Ramos (cell line): ENCODE data around the gene ZMAT5.

Experiments used
- in situ Hi-C: fragments of 300-500 bp; cut with MboI; formaldehyde crosslinking; loops from one replicate; pipeline ENCODE4 v1.14.3; 2022; ENCODE audit warnings: low sequenced_read_pairs; ENCODE audit not compliant: unreplicated experiment

The ZMAT5 gene, protein sequence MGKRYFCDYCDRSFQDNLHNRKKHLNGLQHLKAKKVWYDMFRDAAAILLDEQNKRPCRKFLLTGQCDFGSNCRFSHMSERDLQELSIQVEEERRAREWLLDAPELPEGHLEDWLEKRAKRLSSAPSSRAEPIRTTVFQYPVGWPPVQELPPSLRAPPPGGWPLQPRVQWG

DNA sequence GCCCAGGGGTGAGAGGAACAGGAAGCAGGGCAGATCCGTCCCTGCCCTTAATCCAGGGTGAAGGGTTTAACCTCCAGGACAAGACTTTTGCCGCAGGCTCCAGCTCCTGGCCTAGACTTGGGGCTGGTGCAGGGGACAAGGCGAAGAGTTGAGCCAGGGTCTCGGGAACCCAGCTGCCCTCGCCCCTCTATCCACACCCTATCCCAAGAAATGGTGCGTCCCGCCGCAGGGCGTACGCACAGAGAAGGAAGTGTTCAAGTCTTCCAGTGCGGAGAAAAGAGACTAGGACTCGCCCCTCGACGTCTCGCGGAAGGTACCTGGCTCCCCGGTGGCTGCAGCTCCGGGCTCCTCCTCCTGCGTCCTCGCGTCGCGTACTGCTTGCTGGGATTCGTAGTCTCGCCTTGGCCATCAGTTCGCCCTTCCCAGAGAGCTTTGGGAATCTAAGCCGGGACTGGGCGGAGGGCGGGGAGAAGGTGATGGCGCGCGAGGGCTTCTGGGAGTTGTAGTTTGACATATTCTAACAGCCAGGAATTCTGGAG, at the start of gene ZMAT5:
Gene ZMAT5, minus strand, starts transcription at position 376 of the 539 bp plus-strand sequence. CDS start 18,463 bp downstream, outside the sequence.
- in situ Hi-C loops: no loop called here

DNA sequence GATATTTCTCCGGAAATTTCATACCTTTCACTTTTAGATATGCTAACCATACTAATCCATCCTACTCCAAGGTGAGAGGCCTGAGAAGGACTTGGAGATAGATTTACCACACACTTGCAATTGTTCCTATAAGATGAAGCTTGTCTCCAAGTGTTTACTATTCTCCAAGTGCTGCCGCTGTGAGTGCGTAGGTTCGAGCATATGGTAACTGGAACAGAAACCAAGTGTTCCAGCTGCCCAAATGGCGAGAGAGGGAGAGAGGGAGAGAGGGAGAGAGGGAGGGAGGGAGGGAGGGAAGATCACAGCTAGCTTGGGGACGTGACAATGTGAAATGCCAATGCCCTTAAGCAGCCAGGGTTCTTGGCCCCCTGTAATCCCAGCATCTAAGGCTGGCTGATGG, 49.7 kb upstream of the ZMAT5 start:
- in situ Hi-C loops: no loop called here

DNA sequence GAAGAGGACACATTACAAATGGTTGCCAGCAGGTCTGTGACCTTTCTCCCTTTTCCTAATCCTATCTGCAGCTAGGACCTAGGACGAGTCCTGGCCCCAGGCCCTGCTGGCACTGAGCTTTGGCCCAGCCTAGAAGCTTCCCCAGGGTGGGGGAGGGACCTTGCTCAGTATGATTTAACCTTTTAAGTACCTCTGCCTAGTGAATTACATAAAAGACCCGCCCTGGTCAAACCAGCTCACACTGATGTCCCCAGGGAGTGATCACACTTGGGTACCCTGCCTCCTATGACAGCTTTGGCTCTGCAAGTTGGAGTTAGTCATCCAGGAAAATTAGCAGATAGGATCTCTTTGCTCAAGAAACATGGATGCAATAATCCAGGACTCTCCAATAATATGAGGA, 49.3 kb upstream of the ZMAT5 start:
- in situ Hi-C loops: no loop called here

DNA sequence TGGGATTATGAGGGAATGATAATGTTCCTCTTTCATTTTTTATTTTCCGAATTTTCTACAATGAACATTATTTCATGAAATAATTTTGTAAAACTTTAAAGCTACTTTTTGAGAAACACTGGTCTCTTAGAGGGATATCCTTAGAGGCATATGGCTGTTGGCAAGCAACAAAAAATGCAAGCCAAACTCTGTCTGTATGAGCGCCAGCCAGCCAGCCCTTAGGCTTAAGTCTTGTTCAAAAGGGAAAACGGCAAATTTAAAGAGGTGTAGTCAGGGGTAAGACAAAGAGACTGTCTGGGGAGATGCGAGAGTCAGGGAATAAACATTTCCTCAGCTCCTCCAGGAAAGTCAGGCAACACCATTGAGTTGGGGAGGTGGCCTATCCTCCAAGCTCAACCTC, 48.8 kb upstream of the ZMAT5 start:
- in situ Hi-C loops: no loop called here

DNA sequence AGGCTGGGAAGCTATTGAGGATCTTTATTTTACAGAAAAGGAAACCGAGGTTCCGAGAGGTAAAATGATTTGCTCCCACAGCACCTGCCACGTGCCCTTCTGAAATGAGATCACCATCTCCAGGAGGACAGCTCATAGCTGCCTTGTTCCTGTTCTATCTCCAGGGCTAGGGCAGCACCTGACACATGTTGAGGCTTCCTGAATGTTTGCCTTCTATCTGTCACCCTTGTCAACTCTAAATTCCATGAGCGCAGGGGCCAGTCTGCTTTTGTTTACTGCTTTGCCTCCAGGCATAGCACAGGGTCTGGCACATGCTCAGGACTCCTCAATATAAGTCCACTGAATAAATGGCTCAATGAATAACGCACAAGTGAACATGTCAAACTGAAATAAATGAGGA, 47.2 kb upstream of the ZMAT5 start:
- in situ Hi-C loops: no loop called here

DNA sequence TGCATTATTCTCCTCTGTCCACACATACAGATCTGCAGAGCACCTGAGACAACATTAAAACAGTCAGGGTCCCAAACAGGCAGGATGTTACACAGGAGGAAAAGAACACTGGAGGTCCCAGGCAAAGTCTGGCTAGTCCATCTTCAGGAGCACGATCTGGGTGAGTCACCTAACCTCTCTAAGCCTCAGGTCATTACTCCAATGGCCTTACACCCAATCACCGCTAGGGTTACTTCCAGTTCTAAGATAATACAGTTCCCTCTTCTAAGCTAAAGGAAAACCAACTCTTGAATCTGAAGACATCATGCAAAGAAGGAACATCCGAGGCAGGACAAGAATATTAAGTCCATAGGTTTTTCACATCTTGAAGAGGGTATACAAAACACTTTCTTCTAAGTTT, 46.8 kb upstream of the ZMAT5 start:
- in situ Hi-C loops: no loop called here

DNA sequence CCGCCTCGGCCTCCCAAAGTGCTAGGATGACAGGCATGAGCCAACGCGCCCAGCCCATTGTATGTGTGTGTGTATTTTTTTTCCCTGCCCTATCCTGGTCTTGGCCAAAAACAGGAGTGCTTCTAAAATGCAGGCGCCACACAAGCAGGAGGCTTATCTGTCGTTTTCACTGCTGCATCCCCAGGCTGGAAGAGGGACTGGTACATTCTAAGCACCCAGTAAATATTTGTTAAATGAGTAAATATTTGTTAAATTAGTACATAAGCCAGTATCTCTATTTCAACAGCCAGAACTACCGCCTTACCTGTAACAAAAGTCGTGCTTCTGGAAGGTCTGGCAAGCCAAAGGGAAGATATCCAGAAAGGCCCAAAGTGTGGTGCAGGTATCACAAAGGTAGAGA, 46.3 kb upstream of the ZMAT5 start:
- in situ Hi-C loops: no loop called here

DNA sequence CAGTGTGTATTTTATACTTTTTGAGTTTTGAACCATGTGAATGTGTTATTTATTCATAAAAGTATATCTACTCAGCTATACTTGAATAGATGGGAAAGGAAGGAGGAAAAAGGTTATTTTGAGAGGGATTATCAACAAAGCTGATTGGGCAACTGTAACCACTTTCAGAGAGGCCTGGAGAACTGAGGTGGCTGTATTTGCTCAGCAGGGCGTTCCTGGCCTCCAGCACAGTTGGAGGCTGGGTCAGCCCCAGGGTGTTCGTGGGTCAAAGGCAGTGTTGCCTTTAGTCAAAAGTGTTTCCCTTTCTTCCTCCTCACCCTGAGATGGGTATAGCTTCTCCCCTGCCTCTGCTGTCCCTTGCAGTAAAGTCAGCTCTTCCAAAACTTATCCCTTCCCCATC, 44.6 kb upstream of the ZMAT5 start:
- in situ Hi-C loops: no loop called here

DNA sequence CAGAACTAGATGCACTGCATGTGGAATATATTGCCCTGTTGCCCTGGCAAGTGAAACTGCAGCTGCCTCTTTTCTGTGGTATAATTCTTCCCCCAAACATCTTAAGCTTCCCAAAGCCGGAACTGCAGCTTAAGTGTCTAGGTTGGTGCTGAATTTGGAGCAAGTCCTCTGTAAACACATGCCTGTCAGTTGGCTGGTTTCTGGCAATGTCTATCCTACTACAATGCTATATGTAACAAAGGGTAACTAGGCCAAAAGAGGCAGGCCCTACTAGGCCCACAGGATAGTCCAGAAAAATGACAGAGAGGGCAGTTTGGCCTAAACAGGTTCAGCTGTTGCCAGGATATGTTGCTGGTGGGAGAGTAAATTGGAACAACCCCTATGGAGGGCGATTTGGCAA, 43.4 kb upstream of the ZMAT5 start:
- in situ Hi-C loops: no loop called here

DNA sequence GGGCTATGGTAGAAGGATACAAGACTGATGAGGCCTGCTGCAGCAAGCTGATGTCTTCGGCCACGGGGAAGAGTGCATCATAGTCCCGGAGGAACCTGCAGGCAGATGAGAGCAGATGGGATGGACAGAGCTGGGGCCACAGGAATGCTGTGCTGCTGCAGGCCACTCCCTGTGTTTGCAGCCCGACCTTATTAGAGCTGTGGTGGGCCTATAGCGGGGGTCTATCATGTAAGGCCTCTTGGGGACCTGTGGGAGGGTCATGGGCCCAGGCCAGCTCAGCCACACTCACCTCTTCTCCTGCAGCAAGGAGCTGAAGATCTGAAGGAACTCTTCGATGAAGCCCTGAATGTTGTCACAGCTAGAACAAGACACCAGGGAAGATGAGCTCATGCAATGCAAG, 39.4 kb upstream of the ZMAT5 start:
- in situ Hi-C loops: no loop called here

DNA sequence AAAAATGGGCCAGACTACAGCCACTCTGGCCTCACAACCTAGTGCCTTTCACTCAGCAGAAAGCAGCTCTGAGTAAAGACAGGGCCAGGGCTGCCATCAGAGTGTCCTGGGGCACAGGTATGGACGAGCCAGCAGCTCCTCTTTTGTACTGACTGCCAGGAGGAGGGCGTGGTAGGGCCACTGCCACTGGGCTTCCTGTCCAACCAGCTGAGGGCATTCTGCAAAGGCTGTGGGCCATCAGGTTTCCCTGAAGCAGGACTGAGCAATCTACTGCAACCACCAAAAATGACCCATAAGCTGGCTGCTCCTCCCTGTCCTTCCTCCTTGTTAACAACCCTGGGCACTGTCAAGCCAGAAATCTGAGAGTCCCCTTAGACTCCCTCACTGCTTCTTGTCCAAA, 38.2 kb upstream of the ZMAT5 start:
- in situ Hi-C loops: no loop called here

DNA sequence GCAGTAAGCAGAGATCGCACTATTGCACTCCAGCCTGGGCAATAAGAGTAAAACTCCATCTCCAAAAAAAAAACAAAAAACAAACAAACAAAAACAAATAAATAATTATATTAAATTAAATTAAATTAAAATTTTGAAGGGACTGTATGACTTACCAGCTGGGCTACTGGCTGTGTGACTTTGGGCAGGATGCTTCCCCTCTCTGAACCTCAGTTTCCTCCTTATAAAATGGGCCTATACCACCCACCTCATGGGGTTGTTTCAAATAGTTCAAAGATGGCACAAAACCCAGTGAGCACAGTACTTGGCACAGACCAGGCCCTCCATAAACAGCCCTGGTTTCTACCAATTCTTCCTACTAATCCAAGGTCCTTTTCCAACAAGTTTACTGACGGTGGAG, 36.4 kb upstream of the ZMAT5 start:
- in situ Hi-C loops: no loop called here

DNA sequence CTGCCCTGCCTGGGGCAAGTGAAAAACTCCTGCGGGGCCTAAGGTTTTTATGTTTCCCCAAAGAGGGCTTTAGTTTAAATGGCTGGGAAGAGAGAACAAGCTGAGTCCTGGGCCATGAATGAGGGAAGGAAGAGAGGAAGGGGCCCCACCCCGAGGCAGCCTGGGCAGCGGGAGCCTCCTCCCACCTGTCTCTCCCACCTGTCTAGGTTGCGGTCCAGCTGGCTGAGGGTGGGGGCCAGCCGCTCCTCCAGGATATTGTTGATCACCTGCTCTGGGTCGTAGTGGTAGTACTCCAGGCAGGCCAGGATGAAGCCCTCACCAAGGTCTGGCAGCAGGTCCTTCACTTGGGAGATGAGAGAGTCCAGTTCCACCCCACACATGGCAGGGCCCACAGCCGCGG, 35.0 kb upstream of the ZMAT5 start:
- in situ Hi-C loops: no loop called here

DNA sequence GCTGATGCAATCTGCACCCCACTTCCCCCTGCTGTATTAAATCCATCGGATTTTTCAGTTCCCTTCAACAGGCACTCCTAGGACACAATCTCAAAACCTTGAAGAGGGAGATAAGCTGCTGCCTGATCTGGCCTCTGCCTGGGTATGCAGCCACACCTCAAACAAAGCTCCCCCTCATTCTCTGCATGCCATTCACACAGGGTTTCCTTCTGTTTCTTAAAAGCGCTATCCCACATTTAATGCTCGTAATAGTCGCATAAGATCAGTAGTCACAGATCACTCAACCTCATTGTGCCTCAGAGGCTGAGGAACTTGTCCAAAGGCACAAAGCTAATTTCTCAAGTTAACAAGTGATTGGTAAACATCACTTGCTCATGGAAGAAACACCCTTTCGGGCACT, 34.3 kb upstream of the ZMAT5 start:
- in situ Hi-C loops: no loop called here

DNA sequence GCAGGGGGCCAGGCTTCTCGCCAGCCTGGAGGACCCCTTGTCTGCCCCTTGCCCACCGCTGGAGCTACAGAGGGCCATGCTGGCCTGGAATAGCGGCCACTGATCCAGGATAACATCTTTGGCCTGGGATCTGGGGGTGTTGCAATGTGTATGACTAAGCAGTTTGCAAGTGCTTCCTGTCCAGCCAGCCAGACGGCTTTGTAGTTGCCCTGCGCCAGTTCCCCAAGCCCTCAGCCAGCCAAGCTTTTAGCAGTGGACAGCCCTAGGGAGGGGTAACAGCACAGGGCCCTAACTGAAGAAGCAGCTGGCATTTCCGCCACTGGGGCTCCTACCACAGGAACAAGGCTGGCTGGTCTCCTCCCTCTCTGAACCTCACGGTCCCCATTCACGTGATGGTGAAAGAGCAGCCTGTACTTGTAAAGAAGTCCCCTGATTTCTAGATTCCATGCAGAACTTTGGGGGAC, 32.4 kb upstream of the ZMAT5 start:
- in situ Hi-C loops: no loop called here

DNA sequence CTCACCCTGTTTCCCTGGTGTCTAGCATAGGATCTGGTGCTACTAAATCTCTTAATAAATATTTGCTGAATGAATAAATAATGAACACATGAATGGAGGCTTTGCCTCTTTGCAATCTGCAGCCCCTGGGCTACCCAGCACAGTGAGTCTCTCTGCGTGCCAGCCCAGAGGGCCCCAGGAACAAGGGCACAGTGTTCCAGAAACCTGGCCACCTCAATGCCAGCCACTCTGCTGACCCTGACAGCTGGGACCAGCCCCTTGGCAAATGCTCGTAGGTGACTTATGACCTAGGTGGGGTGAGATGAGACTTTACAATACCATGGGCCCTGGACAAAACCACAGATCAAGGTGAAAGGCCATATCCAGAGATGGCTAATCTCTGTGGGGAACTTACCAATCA, 32.0 kb upstream of the ZMAT5 start:
- in situ Hi-C loops: no loop called here

DNA sequence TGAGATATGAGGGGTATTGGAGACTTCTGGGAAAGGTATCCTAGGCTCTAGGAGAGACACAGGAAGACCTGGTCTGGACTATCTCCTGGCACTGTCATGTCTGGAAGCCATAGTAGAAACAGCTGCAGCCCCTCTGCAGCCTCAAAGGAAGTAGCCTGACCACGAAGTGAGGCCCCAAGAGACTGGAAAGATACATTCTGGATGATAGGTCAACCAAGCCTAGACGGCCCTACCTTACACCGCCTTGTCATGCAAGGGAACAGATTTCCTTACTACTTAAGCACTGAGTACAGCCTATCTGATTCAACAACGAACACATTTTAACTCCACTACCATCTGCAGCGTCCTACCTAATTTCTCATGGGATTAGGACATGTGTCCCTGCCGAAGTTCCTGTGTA, 31.5 kb upstream of the ZMAT5 start:
- in situ Hi-C loops: no loop called here

DNA sequence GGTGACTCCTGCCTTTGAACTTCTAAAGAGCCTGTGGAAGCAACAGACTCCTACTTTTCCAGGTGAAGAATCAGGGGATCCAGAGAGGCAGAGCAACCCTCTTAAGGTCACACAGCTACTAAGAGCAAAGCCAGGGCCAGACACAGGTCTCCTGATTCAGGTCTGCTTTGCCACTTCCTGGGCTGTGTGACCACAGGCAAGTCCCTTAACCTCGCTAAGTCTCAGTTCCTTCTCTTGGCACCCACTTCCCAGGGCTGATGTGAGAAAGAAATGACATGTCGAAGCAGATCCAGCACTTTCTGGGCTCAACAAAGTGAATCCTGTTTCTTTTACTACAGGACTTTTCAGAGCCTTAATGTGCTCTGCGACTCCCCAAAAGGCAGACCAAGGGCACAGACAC, 30.5 kb upstream of the ZMAT5 start:
- in situ Hi-C loops: no loop called here

DNA sequence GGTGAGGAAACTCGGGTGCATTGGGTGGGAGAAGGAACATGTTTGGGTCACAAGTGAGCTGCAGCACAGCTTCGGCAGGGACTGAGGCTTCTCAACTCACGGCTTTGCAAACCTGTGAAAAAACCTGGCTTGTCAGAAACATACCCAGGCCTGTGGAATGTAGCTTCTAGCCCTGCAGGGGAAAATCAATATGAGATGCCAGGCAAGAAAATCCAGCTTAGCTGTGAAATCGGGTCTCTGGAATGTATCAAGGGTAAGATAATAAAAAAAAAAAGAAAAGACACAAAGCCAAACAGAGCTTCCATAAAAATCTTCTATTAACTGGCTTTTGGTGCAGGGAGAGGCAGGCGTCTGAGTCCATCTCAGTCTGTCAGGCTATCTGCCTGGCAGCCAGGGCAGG, 28.9 kb upstream of the ZMAT5 start:
- in situ Hi-C loops: no loop called here

DNA sequence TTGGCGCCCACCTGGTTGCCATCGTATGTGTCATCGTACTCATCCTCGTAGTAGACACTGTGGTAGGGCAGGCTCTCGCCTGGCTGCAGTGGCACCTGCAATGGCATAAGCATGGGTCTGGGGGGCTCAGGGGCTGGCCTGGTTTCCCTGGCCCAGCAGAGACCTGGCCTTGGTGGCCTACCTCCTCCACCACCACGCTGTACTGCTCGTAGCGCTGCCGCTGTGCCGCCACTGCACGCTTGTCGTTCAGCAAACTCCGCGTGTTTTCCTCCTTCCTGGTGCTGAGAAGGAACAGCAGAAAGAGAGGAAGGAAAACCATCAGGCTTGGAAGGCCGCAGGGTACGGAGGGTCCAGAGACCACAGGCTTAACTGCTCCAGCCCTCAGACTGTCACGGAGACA, 26.6 kb upstream of the ZMAT5 start:
- in situ Hi-C loops: no loop called here

DNA sequence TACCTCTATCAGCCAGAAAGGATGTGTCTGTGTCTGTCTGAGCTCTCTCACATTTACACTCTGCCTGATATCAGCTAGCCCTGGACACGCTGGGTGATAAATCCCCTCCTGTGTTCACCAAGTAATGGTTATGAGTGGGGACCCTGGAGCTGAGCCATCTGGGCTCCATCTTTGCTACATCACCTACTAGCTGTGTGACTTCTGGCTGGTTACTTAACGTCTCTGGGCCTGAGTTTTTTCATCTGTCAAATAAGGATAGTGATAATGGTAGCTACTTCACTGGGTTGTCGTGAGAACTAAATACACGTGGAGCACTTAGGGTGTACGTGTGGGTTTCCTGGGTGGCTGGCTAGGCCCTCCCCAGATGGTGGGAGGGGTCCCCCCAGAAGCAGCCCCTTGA, 23.3 kb upstream of the ZMAT5 start:
- in situ Hi-C loops: no loop called here
